HL-60/S4 treated with phorbol 12-myristate 13-acetate at 8.2 ng/mL for 4 days and 3 days (cell line): ENCODE results near the gene PTPRN2.

Experiments
- in situ Hi-C: fragments of 300-500 bp; cut with MboI; formaldehyde crosslinking; loops from 2 replicates; pipeline ENCODE4 v1.15.0; 2022; ENCODE audit warnings: low sequenced_read_pairs

The PTPRN2 gene

GRCh38 chr7:158558816-158559215 is 28.8 kb downstream of the PTPRN2 start:
- in situ Hi-C loops = no loop called here

- in situ Hi-C loops = no loop called here
Measured at GRCh38 chr7:158557441-158557755, 30.2 kb downstream of the PTPRN2 start.

- in situ Hi-C loops = no loop called here
Measured at GRCh38 chr7:158556721-158557440, 30.7 kb downstream of the PTPRN2 start.

- in situ Hi-C loops = no loop called here
Measured at GRCh38 chr7:158555034-158555520, 32.5 kb downstream of the PTPRN2 start.

- in situ Hi-C loops = no loop called here
Measured at GRCh38 chr7:158550886-158551452, 36.7 kb downstream of the PTPRN2 start.

GRCh38 chr7:158550394-158550700 is 37.3 kb downstream of the PTPRN2 start:
- in situ Hi-C loops = no loop called here

- in situ Hi-C loops = no loop called here
Measured at GRCh38 chr7:158549616-158550393, 37.8 kb downstream of the PTPRN2 start.

GRCh38 chr7:158549176-158549615 is 38.4 kb downstream of the PTPRN2 start:
- in situ Hi-C loops = no loop called here

GRCh38 chr7:158548726-158549125 is 38.9 kb downstream of the PTPRN2 start:
- in situ Hi-C loops = no loop called here

- in situ Hi-C loops = no loop called here
Measured at GRCh38 chr7:158547817-158548216, 39.8 kb downstream of the PTPRN2 start.

- in situ Hi-C loops = no loop called here
Measured at GRCh38 chr7:158546626-158547025, 41.0 kb downstream of the PTPRN2 start.

- in situ Hi-C loops = no loop called here
Measured at GRCh38 chr7:158546214-158546613, 41.4 kb downstream of the PTPRN2 start.

GRCh38 chr7:158544708-158545107 is 42.9 kb downstream of the PTPRN2 start:
- in situ Hi-C loops = no loop called here

GRCh38 chr7:158543840-158544239 is 43.8 kb downstream of the PTPRN2 start:
- in situ Hi-C loops = no loop called here

- in situ Hi-C loops = no loop called here
Measured at GRCh38 chr7:158542651-158543566, 44.7 kb downstream of the PTPRN2 start.

- in situ Hi-C loops = no loop called here
Measured at GRCh38 chr7:158541346-158542010, 46.1 kb downstream of the PTPRN2 start.

- in situ Hi-C loops = no loop called here
Measured at GRCh38 chr7:158539711-158540146, 47.9 kb downstream of the PTPRN2 start.

GRCh38 chr7:158538156-158538946 is 49.3 kb downstream of the PTPRN2 start:
- in situ Hi-C loops = no loop called here

GRCh38 chr7:158537516-158537882 is 50.1 kb downstream of the PTPRN2 start:
- in situ Hi-C loops = no loop called here
